A549 (cell line): ENCODE results near the gene KCNAB1. TPM values are rescaled to one million over a fixed set of nuclear protein-coding genes. Genes with fewer than 3 reads are reported as not detected.

Experiments used
- ATAC-seq, 2 experiments: fragments of 200-7000 bp in 1 of 2; fragments of >200 bp in 1 of 2; cut with Nextera tagmentation in 1 of 2; cut with Tn5 transposase in 1 of 2; 3 replicates each; pipeline versions ENCODE4 v1.8.0 to v1.9.1; 2018 to 2020; ENCODE audit warnings: mild to moderate bottlenecking in 1 of 2, moderate library complexity in 1 of 2
- CTCF ChIA-PET: fragments of 300-600 bp; sonication (Branson Sonifier 250); formaldehyde crosslinking; extraction: SDS; loops from one replicate; lab custom pipeline; 2021; ENCODE audit warnings: antibody characterized with exemption, inconsistent platforms; lab: Yijun Ruan, JAX
- POLR2A ChIA-PET: fragments of 350-600 bp; formaldehyde crosslinking; extraction: SDS; loops from one replicate; lab custom pipeline; 2021; ENCODE audit warnings: antibody characterized with exemption, inconsistent platforms; lab: Yijun Ruan, JAX
- DNase-seq, 2 experiments: peaks; one replicate each; pipeline versions ENCODE4 v3.0.0 to v3.0.0-alpha.2; 2011 to 2016; ENCODE audit warnings: low read depth in 1 of 2, low spot score in 1 of 2
- FAIRE-seq: peaks from 2 replicates; lab custom pipeline; 2011; peaks lifted over from hg19 to GRCh38; lab: Jason Lieb, UNC
- H3K27ac ChIP-seq, 2 experiments: fragments of >200 bp; sonication (Bioruptor Twin); formaldehyde crosslinking; 3 replicates each; pipeline ENCODE4 v1.5.1; 2016 to 2017
- H3K4me1 ChIP-seq: fragments of >200 bp; sonication (Bioruptor Twin); formaldehyde crosslinking; 3 replicates; pipeline ENCODE4 v1.6.1; 2016
- H3K4me2 ChIP-seq: fragments of >200 bp; sonication (Bioruptor Twin); formaldehyde crosslinking; 3 replicates; pipeline ENCODE4 v1.6.1; 2016
- H3K4me3 ChIP-seq: fragments of >200 bp; sonication (Bioruptor Twin); formaldehyde crosslinking; 3 replicates; pipeline ENCODE4 v1.5.1; 2016
- H3K9me3 ChIP-seq: fragments of >200 bp; sonication (Bioruptor Twin); formaldehyde crosslinking; 3 replicates; pipeline ENCODE4 v1.6.1; 2016
- BCL3 ChIP-seq: fragments of >200 bp; sonication (Bioruptor Twin); formaldehyde crosslinking; IDR thresholded peaks from 3 replicates; pipeline ENCODE4 v1.6.1; 2016
- CEBPB ChIP-seq, 2 experiments: fragments of >200 bp in 1 of 2; sonication (Bioruptor Twin) in 1 of 2; formaldehyde crosslinking in 1 of 2; IDR thresholded peaks; 2 replicates each; pipeline ENCODE4 v1.6.1; 2012 to 2016
- CHD4 ChIP-seq: fragments of 200-600 bp; sonication (generic); IDR thresholded peaks from 2 replicates; pipeline ENCODE4 v1.6.1; 2016; ENCODE audit warnings: antibody characterized with exemption, mild to moderate bottlenecking, borderline replicate concordance
- CTCF ChIP-seq: fragments of >200 bp; sonication (Bioruptor Twin); formaldehyde crosslinking; IDR thresholded peaks from 3 replicates; pipeline ENCODE4 v1.5.1; 2016
- EHMT2 ChIP-seq: fragments of 200-600 bp; sonication (generic); IDR thresholded peaks from 2 replicates; pipeline ENCODE4 v1.6.1; 2016; ENCODE audit warnings: antibody characterized with exemption, low read depth, mild to moderate bottlenecking, moderate library complexity
- ELK1 ChIP-seq: fragments of 150-350 bp; IDR thresholded peaks from 2 replicates; pipeline ENCODE4 v1.6.1; 2014; ENCODE audit warnings: low read depth, mild to moderate bottlenecking, low read length
- FOSB ChIP-seq: fragments of 250-450 bp; sonication (Bioruptor Pico); IDR thresholded peaks from 2 replicates; pipeline ENCODE4 v1.5.0; 2020; ENCODE audit warnings: mild to moderate bottlenecking, moderate library complexity
- FOXS1 ChIP-seq: fragments of 250-450 bp; sonication (Bioruptor Pico); IDR thresholded peaks from 2 replicates; pipeline ENCODE4 v1.5.0; 2020; ENCODE audit warnings: mild to moderate bottlenecking, moderate library complexity
- HES2 ChIP-seq: fragments of >200 bp; sonication (Bioruptor Twin); formaldehyde crosslinking; IDR thresholded peaks from 2 replicates; pipeline ENCODE4 v1.6.1; 2016
- HEYL ChIP-seq: fragments of 250-450 bp; sonication (Bioruptor Pico); IDR thresholded peaks from 2 replicates; pipeline ENCODE4 v1.8.0; 2021; ENCODE audit warnings: mild to moderate bottlenecking, moderate library complexity
- KDM1A ChIP-seq: fragments of 200-600 bp; sonication (generic); IDR thresholded peaks from 2 replicates; pipeline ENCODE4 v1.6.1; 2016; ENCODE audit warnings: low read depth, mild to moderate bottlenecking
- MAFK ChIP-seq: fragments of 450-650 bp; IDR thresholded peaks from 2 replicates; pipeline ENCODE4 v1.6.1; 2014; ENCODE audit not compliant: partially characterized antibody
- PHF8 ChIP-seq: fragments of 200-600 bp; sonication (generic); IDR thresholded peaks from 2 replicates; pipeline ENCODE4 v1.6.1; 2016; ENCODE audit warnings: low read depth, mild to moderate bottlenecking, antibody characterized with exemption, moderate library complexity, borderline replicate concordance
- POLR2A ChIP-seq: IDR thresholded peaks from 2 replicates; pipeline ENCODE4 v1.6.1; 2012; ENCODE audit warnings: mild to moderate bottlenecking, low read length
- POLR2AphosphoS2 ChIP-seq: conservative IDR thresholded peaks from 2 replicates; pipeline ENCODE4 v1.6.1; 2012; ENCODE audit warnings: low read length, improper control_type of control experiment, inconsistent platforms
- REST ChIP-seq: fragments of 200-600 bp; sonication (generic); IDR thresholded peaks from 2 replicates; pipeline ENCODE4 v1.6.1; 2016; ENCODE audit warnings: antibody characterized with exemption, mild to moderate bottlenecking, moderate library complexity
- RNF2 ChIP-seq: fragments of 200-600 bp; sonication (generic); IDR thresholded peaks from 2 replicates; pipeline ENCODE4 v1.6.1; 2016; ENCODE audit warnings: low read depth, mild to moderate bottlenecking, antibody characterized with exemption, moderate library complexity, borderline replicate concordance
- SMC3 ChIP-seq: fragments of >200 bp; sonication (Bioruptor Twin); formaldehyde crosslinking; IDR thresholded peaks from 3 replicates; pipeline ENCODE4 v1.6.1; 2018; ENCODE audit warnings: inconsistent platforms
- TP53 ChIP-seq: fragments of 250-450 bp; sonication (Bioruptor Pico); IDR thresholded peaks from 2 replicates; pipeline ENCODE4 v1.5.0; 2021; ENCODE audit warnings: mild to moderate bottlenecking, moderate library complexity
- USF2 ChIP-seq: fragments of 450-650 bp; IDR thresholded peaks from 2 replicates; pipeline ENCODE4 v1.6.1; 2014; ENCODE audit warnings: antibody characterized with exemption
- ZFP36 ChIP-seq: fragments of 450-650 bp; IDR thresholded peaks from 2 replicates; pipeline ENCODE4 v1.6.1; 2014; ENCODE audit warnings: borderline replicate concordance; ENCODE audit not compliant: partially characterized antibody
- ZSCAN20 ChIP-seq: fragments of 250-450 bp; sonication (Bioruptor Pico); IDR thresholded peaks from 2 replicates; pipeline ENCODE4 v1.8.0; 2022; ENCODE audit warnings: mild to moderate bottlenecking, moderate library complexity
- WGBS: methylation state at CpG from one replicate; pipeline ENCODE4 v1.1.6; 2017; ENCODE audit errors: missing lambda C conversion rate; 5-methylcytosine and 5-hydroxymethylcytosine counted together
- polyA plus RNA-seq, 4 experiments: library from polyadenylated mRNA; depleted of rRNA in 3 of 4; stranded (reverse); fragments of >200 nt; fragmentation: RNase III in 1 of 4; extraction: RNeasy Plus Mini Kit Qiagen cat#74134 plus additional on column Dnase treatment in 1 of 4; gene quantifications; 2 replicates in 3 of 4; 3 replicates in 1 of 4; pipeline ENCODE4 v1.2.3, GENCODE V29; 2011 to 2017

The KCNAB1 gene
- polyA plus RNA-seq, 2 of the 4 experiments (the other 2 are of a cell fraction): not detected

- Histone ChIP-seq H3K9me3 (no peaks in the 10 kb centered on the region), H3K4me3 (no peak overlapping the region), H3K27ac (no peak overlapping the region), H3K4me2 (no peak overlapping the region), H3K4me1 (no peaks in the 10 kb centered on the region)
- POLR2A ChIA-PET: no interaction called here
- no peak for DNase-seq
- CTCF ChIA-PET: no interaction called here
- TF ChIP-seq FOSB (CRISPR knock-in tag) (no peak), PHF8 (no peak), RNF2 (no peak), FOXS1 (no peak), ZSCAN20 (CRISPR knock-in tag) (no peak), USF2 (no peak), CEBPB (IDR thresholded peaks at IDR 0.05) (no peak), EHMT2 (no peak), ZFP36 (no peak), CHD4 (no peak), HEYL (no peak), SMC3 (no peak), ELK1 (no peak), TP53 (CRISPR knock-in tag) (no peak)
- WGBS: 29% methylated on average over 3 of the region's 3 CpGs
- FAIRE-seq: no peak
- no peak for ATAC-seq
These were observed 239.0 kb downstream of the KCNAB1 start for GRCh38 chr3:156359368-156359767.

- ChIA-PET POLR2A (no interaction called here), CTCF (no interaction called here)
- H3K4me3 ChIP-seq: no peak overlapping the region
- DNase-seq (no peak), ATAC-seq (no peak), FAIRE-seq (no peak)
- H3K4me1 ChIP-seq: no peaks in the 10 kb centered on the region
- no peak overlapping the region for H3K27ac ChIP-seq
- no peaks in the 10 kb centered on the region for H3K9me3 ChIP-seq
- TF ChIP-seq MAFK (no peak), BCL3 (no peak), POLR2A (no peak), HES2 (no peak), ELK1 (no peak), KDM1A (no peak), HEYL (no peak), REST (no peak), USF2 (no peak), CTCF (no peak), POLR2AphosphoS2 (no peak)
- H3K4me2 ChIP-seq: no peak overlapping the region
- WGBS: 40% methylated on average over 4 of the region's 4 CpGs
These were observed 239.7 kb downstream of the KCNAB1 start for GRCh38 chr3:156360083-156360482.
